SK-N-SH treated with all-trans-retinoic acid at 6 μM for 48 hours (cell line): ENCODE data around the gene ITIH5.

Experiments
- BACH2 ChIP-seq: fragments of 250-450 bp; sonication (Bioruptor Pico); IDR thresholded peaks from 2 replicates; pipeline ENCODE4 v1.9.0; 2021; ENCODE audit warnings: mild to moderate bottlenecking, borderline replicate concordance
- RARB ChIP-seq: fragments of 250-450 bp; sonication (Bioruptor Pico); IDR thresholded peaks from 2 replicates; pipeline ENCODE4 v1.8.0; 2021; ENCODE audit warnings: mild to moderate bottlenecking, moderate library complexity
- ZC3H10 ChIP-seq: fragments of 250-450 bp; sonication (Bioruptor Pico); IDR thresholded peaks from 2 replicates; pipeline ENCODE4 v1.5.1; 2021; ENCODE audit warnings: mild to moderate bottlenecking, moderate library complexity
- ZFP30 ChIP-seq: fragments of 450-650 bp; formaldehyde crosslinking; IDR thresholded peaks from 2 replicates; pipeline ENCODE4 v1.5.0; 2022; ENCODE audit warnings: mild to moderate bottlenecking, moderate library complexity
- ZNF565 ChIP-seq: fragments of 450-650 bp; formaldehyde crosslinking; conservative IDR thresholded peaks from 2 replicates; pipeline ENCODE4 v1.5.0; 2020; ENCODE audit warnings: low read depth, mild to moderate bottlenecking, moderate library complexity
- TF ChIP-seq, protein P1 (sequence below): fragments of 250-450 bp; sonication (Bioruptor Pico); IDR thresholded peaks from 2 replicates; pipeline ENCODE4 v1.5.1; 2020; ENCODE audit warnings: low read depth, mild to moderate bottlenecking, moderate library complexity
- TF ChIP-seq, protein P2 (sequence below): fragments of 250-450 bp; sonication (Bioruptor Pico); IDR thresholded peaks from 2 replicates; pipeline ENCODE4 v1.8.0; 2020; ENCODE audit warnings: mild to moderate bottlenecking, moderate library complexity, borderline replicate concordance

DNA sequence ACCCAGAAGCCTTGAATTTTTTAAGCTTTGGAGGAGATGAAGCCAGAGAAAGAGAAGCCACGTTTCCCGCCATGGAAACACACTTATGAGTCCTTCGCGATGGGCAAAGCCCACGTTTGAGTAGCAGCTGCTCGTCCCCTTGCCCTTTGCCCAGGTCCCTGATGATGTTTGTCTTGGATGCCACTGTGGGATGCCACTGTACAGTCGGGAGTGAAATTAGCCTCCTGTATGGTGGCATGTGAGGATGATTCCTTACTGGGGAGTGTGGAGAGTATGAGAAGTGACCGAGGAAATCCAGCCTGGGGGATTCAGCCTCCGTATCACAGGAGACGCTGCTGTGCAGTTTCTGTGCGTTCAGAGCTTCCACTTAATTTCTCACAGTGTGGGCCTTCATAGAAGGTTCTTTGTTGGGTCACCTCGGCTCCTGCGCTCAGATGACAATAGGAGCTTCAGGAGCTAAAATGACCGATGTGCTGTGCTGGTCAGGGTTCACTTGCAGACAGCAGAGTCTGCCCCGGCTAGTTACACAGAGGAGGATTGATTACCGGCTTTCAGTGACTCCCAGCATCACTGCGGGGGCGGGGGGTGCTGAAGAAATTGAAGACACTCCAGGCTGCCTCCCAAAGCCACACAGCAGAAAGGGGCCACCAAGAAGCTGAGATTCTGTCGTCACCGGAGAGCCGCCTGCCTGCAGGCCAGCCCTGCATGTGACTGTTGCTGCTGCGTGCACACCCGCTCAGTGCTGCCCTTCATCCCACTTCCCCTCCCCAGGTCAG is 133.9 kb downstream of the ITIH5 start:
- TF ChIP-seq, protein P1, sequence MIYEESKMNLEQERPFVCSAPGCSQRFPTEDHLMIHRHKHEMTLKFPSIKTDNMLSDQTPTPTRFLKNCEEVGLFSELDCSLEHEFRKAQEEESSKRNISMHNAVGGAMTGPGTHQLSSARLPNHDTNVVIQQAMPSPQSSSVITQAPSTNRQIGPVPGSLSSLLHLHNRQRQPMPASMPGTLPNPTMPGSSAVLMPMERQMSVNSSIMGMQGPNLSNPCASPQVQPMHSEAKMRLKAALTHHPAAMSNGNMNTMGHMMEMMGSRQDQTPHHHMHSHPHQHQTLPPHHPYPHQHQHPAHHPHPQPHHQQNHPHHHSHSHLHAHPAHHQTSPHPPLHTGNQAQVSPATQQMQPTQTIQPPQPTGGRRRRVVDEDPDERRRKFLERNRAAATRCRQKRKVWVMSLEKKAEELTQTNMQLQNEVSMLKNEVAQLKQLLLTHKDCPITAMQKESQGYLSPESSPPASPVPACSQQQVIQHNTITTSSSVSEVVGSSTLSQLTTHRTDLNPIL (CRISPR knock-in tag) = no peak
- TF ChIP-seq RARB (CRISPR knock-in tag) = no peak
- TF ChIP-seq ZNF565 (CRISPR knock-in tag) = no peak
- no peak for TF ChIP-seq ZFP30 (CRISPR knock-in tag)
- TF ChIP-seq BACH2 = no peak
- TF ChIP-seq, protein P2, sequence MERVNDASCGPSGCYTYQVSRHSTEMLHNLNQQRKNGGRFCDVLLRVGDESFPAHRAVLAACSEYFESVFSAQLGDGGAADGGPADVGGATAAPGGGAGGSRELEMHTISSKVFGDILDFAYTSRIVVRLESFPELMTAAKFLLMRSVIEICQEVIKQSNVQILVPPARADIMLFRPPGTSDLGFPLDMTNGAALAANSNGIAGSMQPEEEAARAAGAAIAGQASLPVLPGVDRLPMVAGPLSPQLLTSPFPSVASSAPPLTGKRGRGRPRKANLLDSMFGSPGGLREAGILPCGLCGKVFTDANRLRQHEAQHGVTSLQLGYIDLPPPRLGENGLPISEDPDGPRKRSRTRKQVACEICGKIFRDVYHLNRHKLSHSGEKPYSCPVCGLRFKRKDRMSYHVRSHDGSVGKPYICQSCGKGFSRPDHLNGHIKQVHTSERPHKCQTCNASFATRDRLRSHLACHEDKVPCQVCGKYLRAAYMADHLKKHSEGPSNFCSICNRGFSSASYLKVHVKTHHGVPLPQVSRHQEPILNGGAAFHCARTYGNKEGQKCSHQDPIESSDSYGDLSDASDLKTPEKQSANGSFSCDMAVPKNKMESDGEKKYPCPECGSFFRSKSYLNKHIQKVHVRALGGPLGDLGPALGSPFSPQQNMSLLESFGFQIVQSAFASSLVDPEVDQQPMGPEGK = no peak
- TF ChIP-seq ZC3H10 (CRISPR knock-in tag) = no peak
